Stimulated activated CD4-positive, alpha-beta T cell treated with anti-CD3 and anti-CD28 coated beads, Interleukin-15, amount 100 ng/mL, for 24 hours (primary cell): ENCODE results near the gene NAAA.
"Not testable (repeated sequence)": the region's sequence is repeated elsewhere in the genome, so short reads cannot be mapped to it uniquely, and the experiment has no call there.

Experiments used
- DNase-seq: peaks from one replicate; pipeline ENCODE4 v3.0.0-alpha.2; 2020

The NAAA gene

GRCh38 chr4:75940692-75941253, at the start of gene NAAA:
NAAA (minus strand) TSS chr4:75941013; CDS start chr4:75940949, 64 bp downstream.
- peak; percentile 88 for DNase-seq

GRCh38 chr4:75989846-75990528, 49.2 kb upstream of the NAAA start:
- no peak for DNase-seq

- no peak for DNase-seq
These were observed 44.3 kb upstream of the NAAA start for GRCh38 chr4:75985116-75985515.

- no peak for DNase-seq
These were observed 39.8 kb upstream of the NAAA start for GRCh38 chr4:75980576-75980975.

- no peak for DNase-seq
These were observed 35.4 kb upstream of the NAAA start for GRCh38 chr4:75976177-75976576.

- DNase-seq = no peak
These were observed 33.0 kb upstream of the NAAA start for GRCh38 chr4:75973766-75974165.

GRCh38 chr4:75968084-75968483, 27.3 kb upstream of the NAAA start:
- DNase-seq = no peak

GRCh38 chr4:75963558-75963957, 22.7 kb upstream of the NAAA start:
- no peak for DNase-seq

GRCh38 chr4:75962072-75962471, 21.3 kb upstream of the NAAA start:
- DNase-seq = not testable (repeated sequence)

- not testable (repeated sequence) for DNase-seq
These were observed 17.7 kb upstream of the NAAA start for GRCh38 chr4:75958546-75958945.

- DNase-seq = not testable (repeated sequence)
These were observed 14.0 kb upstream of the NAAA start for GRCh38 chr4:75954811-75955210.

GRCh38 chr4:75953509-75953908, 12.7 kb upstream of the NAAA start:
- DNase-seq = no peak

- DNase-seq = no peak
These were observed 9.5 kb upstream of the NAAA start for GRCh38 chr4:75950213-75950815.

GRCh38 chr4:75948822-75949444, 8.1 kb upstream of the NAAA start:
- DNase-seq = no peak

- DNase-seq = peak; percentile 88
These were observed 722 bp downstream of the NAAA start for GRCh38 chr4:75939890-75940691.

GRCh38 chr4:75935628-75936027, 5.2 kb downstream of the NAAA start:
- no peak for DNase-seq

GRCh38 chr4:75930152-75930551, 10.7 kb downstream of the NAAA start:
- DNase-seq = no peak

GRCh38 chr4:75924916-75925315, 15.9 kb downstream of the NAAA start:
- not testable (repeated sequence) for DNase-seq

GRCh38 chr4:75924309-75924827, 16.4 kb downstream of the NAAA start:
- DNase-seq = no peak

- DNase-seq = no peak
These were observed 18.2 kb downstream of the NAAA start for GRCh38 chr4:75922588-75922987.

GRCh38 chr4:75921910-75922309, 18.9 kb downstream of the NAAA start:
- DNase-seq = no peak

- DNase-seq = no peak
These were observed 20.5 kb downstream of the NAAA start for GRCh38 chr4:75920327-75920726.

GRCh38 chr4:75919920-75920319, 20.9 kb downstream of the NAAA start:
- no peak for DNase-seq
